IPS DF 6.9 (cell line): ENCODE data around the gene GPT2.

ENCODE experiments used
- DNase-seq: peaks from one replicate; pipeline ENCODE4 v3.0.0-alpha.2; 2013; ENCODE audit warnings: low read depth, low spot score
- H3K27ac ChIP-seq: one replicate; pipeline ENCODE4 v1.5.1; 2013; ENCODE audit warnings: low read length, control low read depth
- H3K27me3 ChIP-seq: 2 replicates; pipeline ENCODE4 v1.6.1; 2013; ENCODE audit warnings: mild to moderate bottlenecking, low read length; ENCODE audit not compliant: control insufficient read depth, insufficient read depth
- H3K36me3 ChIP-seq: 2 replicates; pipeline ENCODE4 v1.6.1; 2013; ENCODE audit warnings: low read length; ENCODE audit not compliant: control insufficient read depth, insufficient read depth
- H3K4me1 ChIP-seq: 2 replicates; pipeline ENCODE4 v1.6.1; 2013; ENCODE audit warnings: low read length; ENCODE audit not compliant: control insufficient read depth, insufficient read depth
- H3K4me3 ChIP-seq: 2 replicates; pipeline ENCODE4 v1.5.1; 2013; ENCODE audit warnings: mild to moderate bottlenecking, low read length
- H3K9me3 ChIP-seq: 2 replicates; pipeline ENCODE4 v1.6.1; 2013; ENCODE audit warnings: low read length, inconsistent platforms; ENCODE audit not compliant: control insufficient read depth, insufficient read depth
- WGBS: extraction: QIAGEN DNeasy Blood & Tissue Kit; methylation state at CpG from one replicate; pipeline ENCODE4 v1.1.7; 2013; ENCODE audit warnings: mixed read lengths, missing lambda C conversion rate; ENCODE audit not compliant: insufficient read length, insufficient coverage; 5-methylcytosine and 5-hydroxymethylcytosine counted together

Gene GPT2

GRCh38 chr16:46886764-46887523 is 2.8 kb downstream of the GPT2 start:
- Histone ChIP-seq H3K4me3 (no peak overlapping the region), H3K36me3 (0 out of 2 replicates have a peak, but pooled peaks cover 3% of the 10 kb centered on the region), H3K27me3 (no peaks in the 10 kb centered on the region), H3K4me1 (peaks cover 9% of the 10 kb centered on the region), H3K9me3 (no peaks in the 10 kb centered on the region), H3K27ac (no peak overlapping the region)
- no CpG with 5 or more reads among the region's 16 CpGs for WGBS
- no peak for DNase-seq

GRCh38 chr16:46887524-46887854 is 3.3 kb downstream of the GPT2 start:
- Histone ChIP-seq H3K27me3 (no peaks in the 10 kb centered on the region), H3K27ac (no peak overlapping the region), H3K4me3 (no peak overlapping the region), H3K9me3 (no peaks in the 10 kb centered on the region), H3K4me1 (peaks cover 9% of the 10 kb centered on the region), H3K36me3 (0 out of 2 replicates have a peak, but pooled peaks cover 3% of the 10 kb centered on the region)
- WGBS: no CpG with 5 or more reads among the region's 2 CpGs
- no peak for DNase-seq

GRCh38 chr16:46889245-46889941 is 5.2 kb downstream of the GPT2 start:
- H3K9me3 ChIP-seq: no peaks in the 10 kb centered on the region
- H3K4me1 ChIP-seq: peaks cover 6% of the 10 kb centered on the region; the same call in 1 of the 2 replicates
- WGBS: no CpG with 5 or more reads among the region's 5 CpGs
- H3K27me3 ChIP-seq: no peaks in the 10 kb centered on the region
- no peak overlapping the region for H3K27ac ChIP-seq
- no peak overlapping the region for H3K4me3 ChIP-seq
- peaks cover 6% of the 10 kb centered on the region; the same call in 1 of the 2 replicates for H3K36me3 ChIP-seq
- DNase-seq: no peak

- DNase-seq: no peak
- H3K27me3 ChIP-seq: no peaks in the 10 kb centered on the region
- H3K36me3 ChIP-seq: peaks cover 6% of the 10 kb centered on the region; the same call in 1 of the 2 replicates
- no peaks in the 10 kb centered on the region for H3K9me3 ChIP-seq
- no CpG with 5 or more reads among the region's 5 CpGs for WGBS
- H3K4me3 ChIP-seq: no peak overlapping the region
- H3K27ac ChIP-seq: no peak overlapping the region
- peaks cover 6% of the 10 kb centered on the region; the same call in 1 of the 2 replicates for H3K4me1 ChIP-seq
Observed at GRCh38 chr16:46889942-46890300, 5.8 kb downstream of the GPT2 start.

- Histone ChIP-seq H3K36me3 (peaks cover 6% of the 10 kb centered on the region; the same call in 1 of the 2 replicates), H3K27me3 (no peaks in the 10 kb centered on the region), H3K27ac (no peak overlapping the region), H3K9me3 (no peaks in the 10 kb centered on the region), H3K4me3 (no peak overlapping the region), H3K4me1 (no peaks in the 10 kb centered on the region)
- no peak for DNase-seq
- WGBS: no CpG with 5 or more reads among the region's 1 CpG
Observed at GRCh38 chr16:46891910-46892309, 7.7 kb downstream of the GPT2 start.

- H3K9me3 ChIP-seq: no peaks in the 10 kb centered on the region
- no peak overlapping the region for H3K4me3 ChIP-seq
- no peak overlapping the region for H3K27ac ChIP-seq
- no CpG with 5 or more reads among the region's 11 CpGs for WGBS
- no peaks in the 10 kb centered on the region; the same call in 1 of the 2 replicates for H3K4me1 ChIP-seq
- no peaks in the 10 kb centered on the region for H3K27me3 ChIP-seq
- DNase-seq: no peak
- H3K36me3 ChIP-seq: peaks cover 9% of the 10 kb centered on the region; the same call in 1 of the 2 replicates
Observed at GRCh38 chr16:46894036-46894672, 10.0 kb downstream of the GPT2 start.

- no CpG with 5 or more reads among the region's 9 CpGs for WGBS
- H3K27me3 ChIP-seq: no peaks in the 10 kb centered on the region
- no peaks in the 10 kb centered on the region for H3K9me3 ChIP-seq
- H3K27ac ChIP-seq: no peak overlapping the region
- no peaks in the 10 kb centered on the region; the same call in 1 of the 2 replicates for H3K4me1 ChIP-seq
- DNase-seq: no peak
- H3K36me3 ChIP-seq: peaks cover 21% of the 10 kb centered on the region
- H3K4me3 ChIP-seq: no peak overlapping the region
Observed at GRCh38 chr16:46895399-46896313, 11.5 kb downstream of the GPT2 start.

GRCh38 chr16:46896314-46896968 is 12.3 kb downstream of the GPT2 start:
- no peak overlapping the region for H3K27ac ChIP-seq
- no peaks in the 10 kb centered on the region; the same call in 1 of the 2 replicates for H3K4me1 ChIP-seq
- H3K27me3 ChIP-seq: no peaks in the 10 kb centered on the region
- no peaks in the 10 kb centered on the region for H3K9me3 ChIP-seq
- H3K4me3 ChIP-seq: no peak overlapping the region
- peaks cover 28% of the 10 kb centered on the region for H3K36me3 ChIP-seq
- DNase-seq: no peak
- WGBS: no CpG with 5 or more reads among the region's 7 CpGs

GRCh38 chr16:46897471-46897870 is 13.3 kb downstream of the GPT2 start:
- Histone ChIP-seq H3K4me1 (no peaks in the 10 kb centered on the region; the same call in 1 of the 2 replicates), H3K27ac (no peak overlapping the region), H3K4me3 (no peak overlapping the region), H3K9me3 (no peaks in the 10 kb centered on the region), H3K36me3 (peaks cover 37% of the 10 kb centered on the region), H3K27me3 (no peaks in the 10 kb centered on the region)
- no peak for DNase-seq
- WGBS: no CpG with 5 or more reads among the region's 10 CpGs
